Neural progenitor cell (in vitro differentiated cells): Measurements from ENCODE around the gene RUNDC1.

Source experiments
- CTCF ChIP-seq: fragments of 200-600 bp; sonication (generic); IDR thresholded peaks from 2 replicates; pipeline ENCODE4 v1.5.1; 2017; ENCODE audit warnings: antibody characterized with exemption, mild to moderate bottlenecking
- EZH2 ChIP-seq: fragments of 200-600 bp; sonication (generic); IDR thresholded peaks from 2 replicates; pipeline ENCODE4 v1.6.1; 2017; ENCODE audit warnings: antibody characterized with exemption, mild to moderate bottlenecking, moderate library complexity

- no peak for TF ChIP-seq EZH2
- TF ChIP-seq CTCF: no peak
Observed at GRCh38 chr17:43027091-43028032, 47.0 kb downstream of the RUNDC1 start.
